K562 (cell line): ENCODE data around the gene CD82. TPM values are rescaled to one million over a fixed set of nuclear protein-coding genes. Genes with fewer than 3 reads are reported as not detected.
A peak's percentile ranks its signal among the peaks of the same experiment; 100 is the strongest.

Source experiments
- ATAC-seq: fragments of 200-7000 bp; cut with Tn5 transposase; 3 replicates; pipeline ENCODE4 v1.9.1; 2020; ENCODE audit warnings: moderate library complexity
- BruUV-seq: library from RNA; stranded (reverse); fragments of 400-500 nt; replicated peaks from 2 replicates; lab custom pipeline; 2021; lab: Mats Ljungman, UMichigan
- CTCF ChIA-PET: fragments of 300-600 bp; formaldehyde crosslinking; extraction: SDS; loops from one replicate; lab custom pipeline; 2021; ENCODE audit warnings: low intra/inter-chr PET ratio; lab: Yijun Ruan, JAX
- POLR2A ChIA-PET: fragments of 300-600, 350-650 bp; sonication (Branson Sonifier 250); formaldehyde crosslinking; extraction: SDS; loops from one replicate; lab custom pipeline; 2021; ENCODE audit warnings: antibody characterized with exemption, inconsistent platforms; lab: Yijun Ruan, JAX
- DNase-seq, 4 experiments: peaks; one replicate each; pipeline versions ENCODE4 v3.0.0 to v3.0.0-alpha.2; 2011 to 2018; ENCODE audit warnings: low spot score in 3 of 4, mixed read lengths in 3 of 4; ENCODE audit errors: extremely low read depth in 1 of 4
- FAIRE-seq: peaks from 2 replicates; lab custom pipeline; 2011; peaks lifted over from hg19 to GRCh38; lab: Jason Lieb, UNC
- H2AFZ ChIP-seq: 2 replicates; pipeline ENCODE4 v1.6.0; 2011; ENCODE audit warnings: low read depth, low read length, control low read depth, inconsistent platforms
- H3K27ac ChIP-seq: fragments of 200-600 bp; 3 replicates; pipeline ENCODE4 v1.8.0; 2011; ENCODE audit warnings: low read depth, mild to moderate bottlenecking, control low read depth, inconsistent platforms, low read length, moderate library complexity, mixed read lengths; ENCODE audit errors: extremely low read depth
- H3K27me3 ChIP-seq, 2 experiments: fragments of 300-600 bp in 1 of 2; 2 replicates in 1 of 2; 3 replicates in 1 of 2; pipeline versions ENCODE4 v1.6.0 to v1.8.0; 2011; ENCODE audit warnings: inconsistent platforms in 2 of 2, low read length in 2 of 2, mild to moderate bottlenecking in 1 of 2, mixed read lengths in 1 of 2, moderate library complexity in 1 of 2; ENCODE audit not compliant: control insufficient read depth in 2 of 2, insufficient read depth in 2 of 2
- H3K36me3 ChIP-seq: fragments of 300-600 bp; 3 replicates; pipeline ENCODE4 v1.8.0; 2011; ENCODE audit warnings: mild to moderate bottlenecking, low read length, inconsistent platforms; ENCODE audit not compliant: control insufficient read depth, insufficient read depth
- H3K4me1 ChIP-seq, 2 experiments: fragments of 200-600 bp in 1 of 2; replicated peaks in 1 of 2; 2 replicates in 1 of 2; 3 replicates in 1 of 2; pipeline versions ENCODE4 v1.5.1 to v1.8.0; 2011; ENCODE audit warnings: inconsistent platforms in 2 of 2, low read length in 2 of 2, mild to moderate bottlenecking in 1 of 2, mixed read lengths in 1 of 2, moderate library complexity in 1 of 2; ENCODE audit not compliant: control insufficient read depth in 2 of 2, insufficient read depth in 2 of 2
- H3K4me2 ChIP-seq: 2 replicates; pipeline ENCODE4 v1.6.1; 2011; ENCODE audit warnings: low read length, control low read depth, inconsistent platforms, mixed read lengths; ENCODE audit not compliant: insufficient read depth
- H3K4me3 ChIP-seq: fragments of 200-600 bp; sonication (generic), shearing (Covaris generic); 2 replicates; pipeline ENCODE4 v1.5.1; 2016; ENCODE audit warnings: control low read depth, inconsistent platforms
- H3K79me2 ChIP-seq: fragments of 200-600 bp; 3 replicates; pipeline ENCODE4 v1.8.0; 2011; ENCODE audit warnings: low read length, inconsistent platforms; ENCODE audit not compliant: control insufficient read depth, insufficient read depth
- H3K9ac ChIP-seq, 2 experiments: 2 replicates each; pipeline versions ENCODE4 v1.6.0 to v1.6.1; 2011; ENCODE audit warnings: low read depth in 2 of 2, low read length in 2 of 2, control low read depth in 1 of 2, inconsistent platforms in 1 of 2, mild to moderate bottlenecking in 1 of 2, mixed read lengths in 1 of 2; ENCODE audit not compliant: insufficient read depth in 1 of 2
- H3K9me1 ChIP-seq: one replicate; pipeline ENCODE4 v1.6.0; 2011; ENCODE audit warnings: inconsistent platforms, mild to moderate bottlenecking, low read length, moderate library complexity; ENCODE audit not compliant: control insufficient read depth, insufficient read depth
- H3K9me3 ChIP-seq: replicated peaks from 2 replicates; pipeline ENCODE4 v1.5.1; 2011; ENCODE audit warnings: low read depth, low read length, inconsistent platforms; ENCODE audit not compliant: control insufficient read depth, insufficient read depth
- H4K20me1 ChIP-seq: replicated peaks from 2 replicates; pipeline ENCODE4 v1.6.1; 2011; ENCODE audit warnings: low read length, inconsistent platforms, mixed read lengths; ENCODE audit not compliant: control insufficient read depth, insufficient read depth
- CEBPB ChIP-seq: fragments of 450-650 bp; IDR thresholded peaks from 2 replicates; pipeline ENCODE4 v1.6.1; 2016; ENCODE audit warnings: missing genetic modification characterization, missing compliant biosample characterization
- CEBPG ChIP-seq, 3 experiments: fragments of 200-800 bp in 1 of 3; sonication (Bioruptor generic) in 1 of 3; sonication (generic) in 1 of 3; formaldehyde crosslinking in 1 of 3; IDR thresholded peaks in 2 of 3; conservative IDR thresholded peaks in 1 of 3; 2 replicates each; pipeline versions ENCODE4 v1.6.1 to v1.8.0; 2016 to 2022; ENCODE audit warnings: missing compliant biosample characterization in 2 of 3, missing genetic modification characterization in 2 of 3, mild to moderate bottlenecking in 1 of 3, missing genetic modification reagents in 1 of 3
- FOXP1 ChIP-seq: sonication (generic); formaldehyde crosslinking; IDR thresholded peaks from 2 replicates; pipeline ENCODE4 v1.8.0; 2022; ENCODE audit warnings: mild to moderate bottlenecking, missing genetic modification reagents
- MXI1 ChIP-seq: IDR thresholded peaks from 2 replicates; pipeline ENCODE4 v1.6.1; 2011; ENCODE audit warnings: low read depth, mild to moderate bottlenecking, improper control_type of control experiment, low read length
- NCOA6 ChIP-seq: fragments of 450-650 bp; IDR thresholded peaks from 2 replicates; pipeline ENCODE4 v1.6.1; 2017; ENCODE audit warnings: mild to moderate bottlenecking
- NCOR1 ChIP-seq: fragments of 450-650 bp; IDR thresholded peaks from 2 replicates; pipeline ENCODE4 v1.6.1; 2016; ENCODE audit warnings: mild to moderate bottlenecking, moderate library complexity
- SMAD2 ChIP-seq: fragments of 150-350 bp; IDR thresholded peaks from 2 replicates; pipeline ENCODE4 v1.6.1; 2014; ENCODE audit warnings: low read depth, mild to moderate bottlenecking, low read length
- ZNF174 ChIP-seq: fragments of 250-450 bp; sonication (Bioruptor Pico); IDR thresholded peaks from 2 replicates; pipeline ENCODE4 v1.4.0; 2020; ENCODE audit warnings: mild to moderate bottlenecking
- ZNF41 ChIP-seq: fragments of 250-450 bp; sonication (Bioruptor Pico); conservative IDR thresholded peaks from 2 replicates; pipeline ENCODE4 v1.4.0; 2020; ENCODE audit warnings: mild to moderate bottlenecking
- WGBS: fragments of 100-300 bp; shearing (Covaris generic); methylation state at CpG from one replicate; pipeline ENCODE4 v1.1.6; 2016; ENCODE audit warnings: low coverage, mixed read lengths; ENCODE audit not compliant: insufficient coverage; ENCODE audit errors: missing lambda C conversion rate; 5-methylcytosine and 5-hydroxymethylcytosine counted together
- in situ Hi-C: fragments of 300-500 bp; cut with MboI; formaldehyde crosslinking; loops from 4 replicates; pipeline ENCODE4 v1.15.0; 2018; ENCODE audit warnings: inconsistent platforms, mixed read lengths
- intact Hi-C: fragments of 100-400 bp; cut with micrococcal nuclease; formaldehyde crosslinking; loops from 2 replicates; pipeline ENCODE4 v1.14.2; 2022
- polyA plus RNA-seq, 8 experiments: library from polyadenylated mRNA; depleted of rRNA in 4 of 8; stranded (reverse) in 5 of 8; unstranded in 3 of 8; fragments of >200 nt; fragmentation: Nextera tagmentation in 2 of 8; fragmentation: Illumina TruSeq in 1 of 8; extraction: Ambion mirVana in 2 of 8; extraction: Trizol in 1 of 8; gene quantifications; 2 replicates each; pipeline versions ENCODE4 v1.2.1 to v1.2.3, GENCODE V29; 2011 to 2014; ENCODE audit warnings: inconsistent platforms in 1 of 8, missing spikeins in 1 of 8
- total RNA-seq, 7 experiments: library from RNA; depleted of rRNA in 6 of 7; stranded (reverse); fragments of >200 nt in 6 of 7; fragmentation: Illumina TruSeq in 2 of 7; extraction: Trizol in 2 of 7; gene quantifications; 2 replicates each; pipeline versions ENCODE4 v1.2.1 to v1.2.3, GENCODE V29; 2011 to 2021; ENCODE audit warnings: low replicate concordance in 1 of 7
- TF ChIP-seq, protein P1 (sequence below): fragments of 150-350 bp; conservative IDR thresholded peaks from 2 replicates; pipeline ENCODE4 v1.6.1; 2014; ENCODE audit warnings: low read length
- TF ChIP-seq, protein P2 (sequence below): fragments of 200-800 bp; sonication (Bioruptor generic); IDR thresholded peaks from 2 replicates; pipeline ENCODE4 v1.6.1; 2017; ENCODE audit warnings: missing genetic modification characterization, missing compliant biosample characterization
- TF ChIP-seq, protein P3 (sequence below): sonication (generic); IDR thresholded peaks from 2 replicates; pipeline ENCODE4 v1.6.1; 2016

CD82 gene
- total and polyA plus RNA-seq, 9 of the 15 experiments (the other 6 are each of a cell fraction or from before 2014, with no cell fraction given), result 0.27 to 9.4 (median 3.0) TPM

DNA sequence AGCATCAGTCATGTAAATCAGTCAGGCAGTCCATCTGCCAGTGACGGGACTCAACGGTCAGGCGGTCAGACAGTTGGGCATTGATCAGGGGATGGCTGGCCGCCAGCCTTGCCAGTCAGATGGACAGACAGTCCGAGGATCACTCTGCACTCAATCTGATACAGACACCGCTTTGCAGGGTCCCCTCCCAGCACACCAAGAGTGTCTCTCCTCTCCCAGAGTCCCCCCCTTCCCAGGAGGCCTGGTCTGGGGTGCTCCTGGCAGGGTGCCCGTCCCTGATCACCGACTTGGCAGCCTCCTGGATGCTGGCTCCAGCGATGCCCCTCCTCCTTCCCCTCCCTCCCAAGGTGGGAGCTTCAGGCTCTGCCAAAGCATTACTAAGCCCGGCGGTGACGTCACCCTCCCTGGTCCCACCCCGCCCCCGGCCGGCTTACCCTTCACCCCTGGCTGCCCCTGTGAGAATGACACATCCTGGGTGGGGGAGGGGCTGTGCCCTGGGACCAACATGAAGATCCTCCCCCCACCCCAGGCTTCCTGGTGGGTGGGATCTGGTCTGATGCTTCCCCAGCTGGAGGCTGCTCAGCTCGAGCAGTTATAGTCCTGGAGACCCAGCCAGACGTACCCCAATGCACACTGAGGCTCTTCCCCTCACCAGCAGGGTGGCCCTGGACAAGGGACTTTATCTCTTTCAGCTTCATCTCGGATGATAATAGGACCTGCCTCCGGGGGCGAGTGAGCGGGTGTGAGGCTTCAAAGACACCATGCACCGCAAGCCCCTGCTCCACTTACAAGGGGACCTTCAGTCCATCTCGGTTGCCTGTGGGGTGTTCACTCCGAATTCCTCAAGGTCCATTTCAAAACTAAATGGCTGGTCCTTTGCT is 69.2 kb downstream of the CD82 start (continued):
- TF ChIP-seq, protein P1, sequence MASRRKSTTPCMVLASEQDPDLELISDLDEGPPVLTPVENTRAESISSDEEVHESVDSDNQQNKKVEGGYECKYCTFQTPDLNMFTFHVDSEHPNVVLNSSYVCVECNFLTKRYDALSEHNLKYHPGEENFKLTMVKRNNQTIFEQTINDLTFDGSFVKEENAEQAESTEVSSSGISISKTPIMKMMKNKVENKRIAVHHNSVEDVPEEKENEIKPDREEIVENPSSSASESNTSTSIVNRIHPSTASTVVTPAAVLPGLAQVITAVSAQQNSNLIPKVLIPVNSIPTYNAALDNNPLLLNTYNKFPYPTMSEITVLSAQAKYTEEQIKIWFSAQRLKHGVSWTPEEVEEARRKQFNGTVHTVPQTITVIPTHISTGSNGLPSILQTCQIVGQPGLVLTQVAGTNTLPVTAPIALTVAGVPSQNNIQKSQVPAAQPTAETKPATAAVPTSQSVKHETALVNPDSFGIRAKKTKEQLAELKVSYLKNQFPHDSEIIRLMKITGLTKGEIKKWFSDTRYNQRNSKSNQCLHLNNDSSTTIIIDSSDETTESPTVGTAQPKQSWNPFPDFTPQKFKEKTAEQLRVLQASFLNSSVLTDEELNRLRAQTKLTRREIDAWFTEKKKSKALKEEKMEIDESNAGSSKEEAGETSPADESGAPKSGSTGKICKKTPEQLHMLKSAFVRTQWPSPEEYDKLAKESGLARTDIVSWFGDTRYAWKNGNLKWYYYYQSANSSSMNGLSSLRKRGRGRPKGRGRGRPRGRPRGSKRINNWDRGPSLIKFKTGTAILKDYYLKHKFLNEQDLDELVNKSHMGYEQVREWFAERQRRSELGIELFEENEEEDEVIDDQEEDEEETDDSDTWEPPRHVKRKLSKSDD, result no peak

DNA sequence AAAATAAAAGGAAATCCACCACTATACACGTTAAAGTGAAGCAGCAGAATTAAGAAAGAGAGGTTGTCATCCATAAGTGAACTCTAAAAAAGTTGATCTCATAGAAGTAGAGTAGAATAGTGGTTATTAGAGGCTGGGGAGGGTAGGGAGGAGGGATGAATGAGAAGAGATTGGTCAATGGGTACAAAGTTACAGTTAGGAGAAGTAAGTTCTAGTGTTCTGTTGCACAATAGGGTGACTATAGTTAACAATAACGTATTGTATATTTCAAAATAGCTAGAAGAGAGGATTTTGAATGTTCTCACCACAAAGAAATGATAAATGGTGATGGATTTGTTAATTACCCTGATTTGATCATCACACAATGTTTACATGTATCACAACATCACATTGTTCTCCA is 72.0 kb downstream of the CD82 start:
- POLR2A ChIA-PET, result no interaction called here
- Histone ChIP-seq H3K4me2 (no peak overlapping the region), H3K36me3 (no peaks in the 10 kb centered on the region), H3K4me3 (no peak overlapping the region), H3K27ac (no peak overlapping the region), H3K9me3 (no peaks in the 10 kb centered on the region), H4K20me1 (no peaks in the 10 kb centered on the region), H3K4me1 (peaks cover 7 to 10% of the 10 kb centered on the region in 2 experiments; a peak in 4 of 5 replicates), H3K9ac (no peak overlapping the region), H2AFZ (no peak overlapping the region), H3K27me3 (peaks cover 3 to 30% of the 10 kb centered on the region in 2 experiments; a peak in 3 of 5 replicates), H3K9me1 (no peaks in the 10 kb centered on the region)
- BruUV-seq, result no TSS peak
- DNase-seq, result no peak
- in situ Hi-C loops, result no loop called here
- CTCF ChIA-PET, result interaction anchor here (0.6 kb wide), 1 partner anchor 634 kb away, joined by 3 read pairs; no protein-coding TSS in a partner anchor
- intact Hi-C loops, result no loop called here
- no peak for ATAC-seq
- 0% methylated on average over 2 of the region's 2 CpGs for WGBS
- TF ChIP-seq, protein P2, sequence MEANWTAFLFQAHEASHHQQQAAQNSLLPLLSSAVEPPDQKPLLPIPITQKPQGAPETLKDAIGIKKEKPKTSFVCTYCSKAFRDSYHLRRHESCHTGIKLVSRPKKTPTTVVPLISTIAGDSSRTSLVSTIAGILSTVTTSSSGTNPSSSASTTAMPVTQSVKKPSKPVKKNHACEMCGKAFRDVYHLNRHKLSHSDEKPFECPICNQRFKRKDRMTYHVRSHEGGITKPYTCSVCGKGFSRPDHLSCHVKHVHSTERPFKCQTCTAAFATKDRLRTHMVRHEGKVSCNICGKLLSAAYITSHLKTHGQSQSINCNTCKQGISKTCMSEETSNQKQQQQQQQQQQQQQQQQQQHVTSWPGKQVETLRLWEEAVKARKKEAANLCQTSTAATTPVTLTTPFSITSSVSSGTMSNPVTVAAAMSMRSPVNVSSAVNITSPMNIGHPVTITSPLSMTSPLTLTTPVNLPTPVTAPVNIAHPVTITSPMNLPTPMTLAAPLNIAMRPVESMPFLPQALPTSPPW (CRISPR knock-in tag), result no peak
- TF ChIP-seq ZNF41 (CRISPR knock-in tag), result no peak
- no peak for TF ChIP-seq CEBPG (CRISPR knock-in tag; IDR thresholded peaks at IDR 0.05)
- peak in 1 of 2 experiments; percentile 43; a peak in 1 of 4 replicates for TF ChIP-seq CEBPG (tag; conservative IDR thresholded peaks at IDR 0.05 in 1 of 2, IDR thresholded peaks at IDR 0.05 in 1 of 2)
- no peak for TF ChIP-seq NCOR1
- no peak for TF ChIP-seq NCOA6
- no peak for TF ChIP-seq MXI1
- TF ChIP-seq CEBPB (tag), result 0 out of 2 replicates have a peak, but pooled peaks have one; percentile 18
- TF ChIP-seq, protein P3, sequence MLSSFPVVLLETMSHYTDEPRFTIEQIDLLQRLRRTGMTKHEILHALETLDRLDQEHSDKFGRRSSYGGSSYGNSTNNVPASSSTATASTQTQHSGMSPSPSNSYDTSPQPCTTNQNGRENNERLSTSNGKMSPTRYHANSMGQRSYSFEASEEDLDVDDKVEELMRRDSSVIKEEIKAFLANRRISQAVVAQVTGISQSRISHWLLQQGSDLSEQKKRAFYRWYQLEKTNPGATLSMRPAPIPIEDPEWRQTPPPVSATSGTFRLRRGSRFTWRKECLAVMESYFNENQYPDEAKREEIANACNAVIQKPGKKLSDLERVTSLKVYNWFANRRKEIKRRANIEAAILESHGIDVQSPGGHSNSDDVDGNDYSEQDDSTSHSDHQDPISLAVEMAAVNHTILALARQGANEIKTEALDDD, result no peak
- no peak for TF ChIP-seq FOXP1 (CRISPR knock-in tag)
- TF ChIP-seq SMAD2, result no peak
- no peak for TF ChIP-seq ZNF174 (CRISPR knock-in tag)
- TF ChIP-seq, all 486 proteins: peak for 2
- FAIRE-seq, result no peak
- no peaks in the 10 kb centered on the region for H3K79me2 ChIP-seq
